HG02884 (cell line): ENCODE data around the gene FANCI.

Source experiments
- ATAC-seq: cut with Tn5 transposase; IDR thresholded peaks from one replicate; pipeline ENCODE4 v1.9.1; 2021; ENCODE audit warnings: mild to moderate bottlenecking, moderate library complexity; ENCODE audit not compliant: unreplicated experiment

FANCI gene

DNA sequence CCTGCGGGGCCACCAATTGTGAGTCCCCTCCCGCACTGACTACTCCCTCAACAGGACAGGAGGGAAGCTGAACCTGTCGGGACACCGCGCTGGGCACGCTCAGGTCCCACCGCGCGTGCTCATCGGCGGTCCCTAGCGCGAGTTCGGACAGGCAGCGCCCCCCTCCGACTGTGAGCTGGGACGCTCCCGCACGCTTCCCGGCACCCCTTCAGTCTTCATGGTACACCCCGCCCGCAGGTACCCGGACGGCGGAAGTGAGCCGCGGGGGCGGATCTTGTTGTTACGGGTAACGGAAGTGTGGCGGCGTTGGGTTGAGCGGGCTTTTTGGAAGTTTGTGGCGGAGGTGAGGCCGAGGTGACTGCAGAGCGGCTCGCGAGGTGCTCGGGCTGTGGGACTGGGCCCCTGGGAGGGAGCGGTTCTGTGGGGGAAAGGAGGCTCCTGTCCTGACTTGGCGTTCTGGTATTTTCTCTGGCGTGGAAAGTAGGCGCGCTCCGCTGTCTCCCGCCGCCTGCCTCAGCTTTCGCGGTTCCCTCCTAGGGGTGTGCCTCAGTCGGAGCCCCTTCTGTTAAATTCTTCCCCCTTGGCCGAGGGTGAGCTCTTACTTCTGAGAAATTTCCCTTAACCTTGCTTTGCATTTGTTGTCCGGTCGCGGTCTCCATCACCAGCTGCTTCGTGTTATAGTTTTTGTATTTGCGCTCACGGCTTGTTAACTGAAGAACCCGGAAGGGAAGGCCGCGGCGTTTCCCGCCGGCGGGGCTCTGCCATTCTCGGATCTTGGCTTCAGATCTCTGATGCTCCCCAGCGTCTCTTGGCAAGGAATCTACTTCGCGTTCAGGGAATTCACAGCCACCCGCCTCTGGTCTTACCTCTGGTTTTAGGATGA is at the start of gene FANCI:
Gene FANCI, plus strand, starts transcription at position 289 of the 883 bp plus-strand sequence. CDS start 3,669 bp downstream, outside the sequence.
- peak; percentile 87 for ATAC-seq

DNA sequence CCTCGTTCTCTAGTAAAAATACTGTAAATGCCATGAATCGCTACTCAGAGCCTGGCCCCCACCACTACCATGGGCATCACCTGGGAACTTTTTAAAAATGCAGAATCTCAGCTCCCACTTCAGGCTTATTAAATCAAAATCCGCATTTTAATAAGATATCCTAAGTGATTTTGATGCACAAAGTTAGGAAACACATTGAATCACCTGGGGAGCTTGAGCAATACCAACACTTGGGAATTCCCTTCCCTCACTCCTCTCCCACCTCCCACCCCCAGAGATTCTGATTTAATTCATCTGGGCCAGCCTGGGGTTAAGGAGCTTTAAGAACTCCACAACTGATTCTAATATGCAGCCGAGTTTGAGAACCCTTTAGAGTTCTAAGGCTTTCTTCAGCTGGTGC is 49.2 kb upstream of the FANCI start:
- ATAC-seq = no peak

DNA sequence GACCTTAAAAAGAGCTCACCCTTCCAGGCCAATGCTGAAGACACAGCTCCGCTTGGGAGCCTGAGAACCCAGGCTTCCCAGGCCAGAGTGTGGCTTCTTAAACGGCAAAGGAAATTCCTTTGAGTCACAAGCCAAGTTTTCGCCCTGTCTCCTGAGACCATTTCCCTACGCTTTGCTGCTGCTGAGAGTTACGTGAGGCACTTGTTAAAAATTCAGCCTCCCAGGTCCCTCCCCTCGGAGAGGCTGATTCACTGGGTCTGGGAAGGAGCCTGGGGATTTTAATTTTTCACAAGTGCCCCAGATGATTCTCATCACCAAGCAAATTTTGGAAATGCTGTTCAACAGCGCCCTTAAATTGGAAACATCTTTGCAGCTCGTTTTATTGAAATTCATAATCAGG is 47.9 kb upstream of the FANCI start:
- ATAC-seq = no peak

DNA sequence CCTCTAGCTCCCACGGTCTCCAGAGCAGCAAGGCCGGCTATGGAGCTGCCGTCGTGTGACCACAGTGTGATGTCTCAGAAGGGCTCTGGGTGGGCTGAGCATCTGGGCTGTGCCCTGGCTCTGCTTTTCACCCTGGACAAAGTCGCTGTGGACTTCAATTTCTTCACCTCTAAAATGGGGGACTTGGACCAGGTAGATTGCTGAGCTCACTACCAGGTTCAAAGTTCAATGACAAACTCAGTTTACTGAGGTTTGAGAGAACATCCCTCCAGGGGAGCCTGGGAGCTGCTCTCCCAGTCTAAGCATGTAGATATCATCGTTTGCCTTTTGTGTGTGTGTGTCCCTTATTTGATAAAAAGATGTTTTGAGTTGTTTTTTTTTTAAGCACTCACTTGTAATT is 47.5 kb upstream of the FANCI start:
- no peak for ATAC-seq

DNA sequence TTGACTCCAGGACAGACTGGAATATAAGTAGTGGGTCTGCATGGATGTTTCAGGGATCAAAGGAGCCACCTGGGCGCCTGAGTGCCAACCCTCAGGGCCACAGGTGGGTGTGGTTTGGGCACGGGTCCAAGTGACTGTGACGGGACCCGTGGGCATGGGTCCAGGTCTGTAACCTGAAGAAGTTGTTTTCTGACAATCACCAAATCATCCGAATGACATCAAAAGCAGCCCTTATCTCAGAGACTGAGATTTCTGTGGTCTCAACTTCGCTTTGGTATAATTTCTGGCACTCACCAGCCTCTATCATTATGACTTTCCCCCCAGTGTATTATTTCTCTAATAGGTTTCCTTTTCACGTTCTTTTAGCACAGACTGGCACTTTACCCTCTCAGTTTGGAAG is 46.8 kb upstream of the FANCI start:
- no peak for ATAC-seq

DNA sequence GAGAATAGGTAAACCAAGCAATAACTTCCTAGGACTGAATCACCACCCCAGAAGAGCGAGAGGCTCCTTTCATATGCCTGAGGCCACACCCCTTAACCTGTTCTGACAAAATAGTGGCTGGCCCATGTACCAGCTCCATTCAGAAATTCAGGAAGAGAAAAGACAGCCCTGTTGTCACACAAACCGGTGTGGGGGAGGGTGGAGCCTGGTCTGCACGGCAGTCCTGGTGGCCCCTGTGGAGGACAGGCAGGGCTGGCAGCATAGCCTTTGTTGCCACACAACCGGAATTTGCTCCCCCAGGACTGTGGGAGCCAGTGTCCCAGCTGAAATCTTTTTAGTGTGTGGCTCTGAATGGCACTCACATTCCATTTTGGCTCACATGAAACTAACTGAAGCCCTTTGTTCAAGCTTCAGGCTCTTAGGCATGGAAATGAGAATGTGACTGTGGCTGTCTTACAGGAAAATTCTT is 46.2 kb upstream of the FANCI start:
- no peak for ATAC-seq

DNA sequence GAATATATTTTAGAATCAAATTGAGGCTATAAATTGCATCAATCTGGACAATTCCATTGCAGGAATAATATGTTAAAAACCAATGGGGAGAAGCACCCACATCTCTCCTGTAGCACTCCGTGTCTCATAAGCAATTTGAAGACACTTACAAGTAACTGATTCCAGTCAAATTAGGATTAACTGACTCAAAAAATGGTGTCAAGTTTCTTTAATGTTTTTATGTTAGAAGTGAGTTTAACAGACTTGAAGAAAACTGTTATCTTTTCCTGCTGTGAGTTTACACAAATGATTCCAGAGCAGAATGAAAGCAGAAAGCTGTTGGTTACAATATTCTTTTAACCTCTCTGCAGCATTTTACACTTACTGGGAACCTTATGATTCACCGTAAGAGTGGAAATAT is 45.6 kb upstream of the FANCI start:
- no peak for ATAC-seq

DNA sequence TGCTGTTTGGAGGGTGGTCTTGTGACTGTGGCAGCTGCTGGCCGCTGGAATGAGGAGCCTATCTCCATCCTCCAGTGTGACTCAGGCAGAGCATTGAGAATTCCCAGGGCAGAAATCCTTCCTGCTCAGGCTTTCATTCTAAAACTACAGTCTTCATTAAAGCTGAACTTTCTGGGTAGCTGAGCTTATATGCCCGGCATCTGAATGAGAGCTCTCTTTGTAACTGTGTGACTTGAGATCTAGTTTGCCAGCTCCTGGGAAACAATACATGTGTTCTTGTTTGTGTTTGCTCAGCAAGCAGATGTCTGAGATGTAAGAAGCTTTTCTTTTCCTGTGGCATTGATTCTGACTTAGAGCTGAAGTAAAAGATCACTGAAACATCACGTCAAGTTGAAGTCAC is 44.8 kb upstream of the FANCI start:
- ATAC-seq = no peak

DNA sequence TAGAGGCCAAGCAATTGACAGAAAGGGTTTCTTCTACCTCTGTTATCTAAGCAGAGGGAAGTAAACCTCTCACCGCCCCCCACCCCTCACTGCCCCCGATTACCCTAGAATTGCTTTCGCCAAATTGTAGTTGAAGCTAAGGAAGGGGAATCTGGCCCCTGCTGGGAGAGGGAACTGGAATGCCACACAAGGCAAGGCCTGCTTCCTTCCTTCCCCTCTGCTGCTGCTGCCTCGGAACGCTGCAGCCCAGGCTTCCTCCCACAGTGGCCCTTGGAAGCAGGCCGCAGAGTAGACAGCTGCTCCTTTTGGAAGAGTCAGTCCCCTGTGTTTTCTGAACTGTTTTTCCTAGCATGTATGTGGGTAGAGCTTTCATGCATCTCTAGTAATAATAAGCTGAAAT is 44.0 kb upstream of the FANCI start:
- ATAC-seq = no peak

DNA sequence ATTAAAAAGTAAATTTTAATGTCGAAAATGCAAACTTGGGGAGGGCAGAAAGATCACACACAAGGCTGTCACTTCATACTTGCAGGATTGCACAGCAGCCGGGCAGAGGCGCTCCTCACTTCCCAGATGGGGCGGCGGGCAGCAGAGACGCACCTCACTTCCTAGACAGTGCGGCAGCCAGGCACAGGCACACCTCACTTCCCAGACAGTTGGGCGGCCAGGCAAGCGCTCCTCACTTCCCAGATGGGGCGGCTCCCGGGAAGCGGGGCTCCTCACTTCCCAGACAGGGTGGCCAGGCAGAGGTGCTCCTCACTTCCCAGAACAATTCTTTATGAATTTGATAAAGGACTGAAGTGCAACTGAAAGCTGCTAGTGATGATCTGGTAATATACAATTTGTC is 43.6 kb upstream of the FANCI start:
- ATAC-seq = no peak

DNA sequence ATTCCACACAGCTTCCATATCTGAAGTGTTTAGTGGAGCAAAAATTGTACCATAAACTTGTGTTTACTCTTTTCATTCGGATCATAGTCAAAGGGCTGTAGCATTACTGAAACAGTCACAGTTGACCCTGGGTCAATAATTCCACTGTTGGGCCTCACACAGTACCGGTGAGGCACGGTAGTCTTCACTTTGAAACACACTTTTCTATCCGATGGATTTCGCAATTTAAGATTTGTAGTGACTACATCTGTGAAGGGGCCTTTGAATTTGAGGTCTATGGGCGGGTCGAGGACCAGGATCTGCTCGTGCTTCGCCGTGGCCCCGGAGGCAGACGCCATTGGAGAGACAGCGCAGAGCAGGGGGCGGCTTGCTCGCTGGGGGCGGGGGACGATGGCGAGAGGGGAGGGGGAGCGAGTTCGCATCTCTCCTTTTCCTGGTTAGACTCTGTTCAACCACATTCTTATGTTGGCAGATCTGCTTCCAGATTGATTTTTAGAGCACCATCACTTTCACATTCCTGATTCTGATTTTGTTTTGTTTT is 42.2 kb upstream of the FANCI start:
- no peak for ATAC-seq

DNA sequence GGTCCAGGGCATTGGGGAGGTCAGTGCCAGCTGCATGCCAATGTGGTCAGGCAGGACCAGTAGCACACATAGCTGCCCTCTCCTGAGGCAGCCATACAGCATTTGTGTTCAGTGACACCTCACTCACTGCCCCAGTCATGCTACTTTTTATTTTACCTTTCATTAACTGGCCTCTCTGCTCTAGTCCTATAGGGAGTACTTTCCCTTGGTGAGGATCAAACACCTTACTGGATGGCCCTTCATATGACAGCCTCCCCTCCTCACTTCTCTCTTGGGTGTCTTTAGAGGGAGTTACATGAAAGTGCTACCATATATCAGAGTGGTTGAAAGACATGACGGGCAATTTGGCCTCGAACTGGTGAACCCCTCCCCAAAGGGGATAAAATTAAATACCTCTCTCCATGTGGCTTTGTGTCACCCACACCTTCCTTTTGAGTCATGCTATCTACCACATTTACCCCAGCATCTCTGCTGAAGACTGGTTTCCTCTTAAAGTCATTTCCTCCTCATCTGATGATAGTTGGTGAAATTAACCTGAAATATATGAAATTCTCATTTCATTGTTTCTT is 40.0 kb upstream of the FANCI start:
- ATAC-seq = no peak

DNA sequence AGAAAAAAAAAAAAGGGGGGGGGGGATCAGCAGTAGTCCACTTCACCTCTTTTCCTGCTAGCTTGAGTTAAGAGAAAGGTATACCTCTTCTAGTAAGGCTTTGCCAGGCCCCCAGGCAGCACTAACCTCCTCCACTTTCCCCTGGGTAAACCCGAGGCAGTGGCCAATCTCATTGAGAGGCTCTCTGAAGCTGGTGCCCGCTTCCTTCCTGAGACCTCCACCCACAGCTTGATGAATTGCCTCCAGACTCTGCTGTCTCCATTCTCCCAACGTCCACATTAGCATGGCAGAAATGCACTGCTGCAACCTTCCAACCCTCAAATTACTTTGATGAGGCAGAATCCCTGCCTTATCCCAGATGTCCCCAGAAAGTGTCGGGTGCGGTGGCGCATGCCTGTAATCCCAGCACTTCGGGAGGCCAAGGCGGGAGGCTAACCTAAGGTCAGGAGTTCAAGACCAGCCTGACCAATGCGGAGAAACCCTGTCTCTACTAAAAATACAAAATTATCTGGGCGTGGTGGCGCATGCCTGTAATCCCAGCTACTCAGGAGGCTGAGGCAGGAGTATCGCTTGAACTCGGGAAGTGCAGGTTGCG is 37.7 kb upstream of the FANCI start:
- no peak for ATAC-seq

DNA sequence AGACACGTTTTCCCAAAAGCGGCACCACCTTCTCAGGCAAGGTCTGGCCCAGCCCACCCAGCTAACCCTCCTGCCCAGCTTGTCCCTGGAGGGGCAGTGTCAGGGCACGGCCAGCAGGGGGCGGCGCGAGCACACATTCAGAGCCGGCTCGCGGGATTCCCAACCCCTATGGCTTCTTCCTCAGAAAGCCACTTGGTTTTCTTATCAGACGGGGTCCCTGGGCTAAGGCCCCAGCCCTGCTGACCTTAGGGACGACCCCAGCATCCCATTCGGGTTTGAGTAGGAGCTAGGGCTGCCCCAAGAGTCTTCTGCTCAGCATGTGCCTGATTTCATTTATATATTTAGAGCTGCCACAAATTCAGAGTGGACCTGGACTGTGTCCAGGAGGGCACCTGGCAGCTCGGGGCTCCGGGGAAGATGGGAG is 36.9 kb upstream of the FANCI start:
- ATAC-seq = peak; percentile 71

DNA sequence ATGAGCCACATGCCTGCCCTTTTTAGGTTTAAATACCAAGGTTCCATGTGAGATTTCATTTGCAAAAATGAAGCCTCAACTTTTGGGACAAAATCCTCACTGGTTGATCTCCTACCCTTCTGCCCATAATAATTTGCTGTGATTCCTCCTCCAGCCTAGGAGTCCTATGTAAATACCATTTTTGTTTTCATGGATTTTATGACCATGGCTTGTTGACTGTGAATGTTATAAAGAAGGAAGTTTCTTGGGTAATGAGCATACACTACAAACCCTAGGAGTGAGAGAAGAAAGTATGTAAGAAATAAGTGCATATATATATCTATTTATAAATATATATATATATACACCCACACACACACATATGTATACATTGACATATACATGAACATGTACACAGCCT is 35.5 kb upstream of the FANCI start:
- no peak for ATAC-seq

DNA sequence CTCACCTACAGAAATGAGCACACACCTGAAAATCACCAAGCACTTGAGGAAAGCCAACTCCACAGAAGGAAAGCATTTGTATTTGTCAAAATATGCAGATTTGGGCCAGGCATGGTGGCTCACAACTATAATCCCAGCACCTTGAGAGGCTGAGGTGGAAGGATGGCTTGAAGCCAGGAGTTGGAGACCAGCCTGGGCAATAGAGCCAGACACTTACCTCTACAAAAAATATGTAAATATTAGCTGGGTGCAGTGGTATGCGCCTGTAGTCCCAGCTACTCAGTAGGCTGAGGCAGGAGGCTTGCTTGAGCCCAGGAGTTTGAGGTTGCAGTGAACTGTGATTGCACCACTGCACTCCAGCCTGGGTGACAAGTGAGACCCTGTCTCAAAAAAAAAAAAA is 34.7 kb upstream of the FANCI start:
- ATAC-seq = no peak

DNA sequence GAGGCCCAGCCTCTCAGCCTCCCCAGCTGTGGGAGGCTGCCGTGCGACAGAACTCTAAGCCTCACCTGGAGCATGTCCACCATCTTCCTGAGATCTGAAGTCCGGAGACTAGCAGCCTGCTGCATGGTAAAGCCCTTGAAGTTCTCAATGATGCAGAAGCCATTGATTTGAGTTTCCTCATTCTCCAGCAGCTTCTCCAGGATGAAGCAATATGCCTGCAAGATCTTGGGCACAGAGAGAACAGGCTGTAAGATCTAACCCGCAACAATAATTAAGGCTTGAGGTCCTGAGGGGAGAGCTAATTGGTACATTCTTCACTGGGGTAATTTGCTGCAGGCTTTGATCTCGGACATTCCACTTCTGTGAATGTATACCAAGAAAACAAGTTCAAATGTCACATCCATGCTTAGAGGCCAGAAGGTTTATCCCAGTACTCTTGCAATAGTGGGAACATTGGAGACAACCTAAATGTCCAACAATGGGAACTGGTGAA is 32.1 kb upstream of the FANCI start:
- ATAC-seq = no peak

DNA sequence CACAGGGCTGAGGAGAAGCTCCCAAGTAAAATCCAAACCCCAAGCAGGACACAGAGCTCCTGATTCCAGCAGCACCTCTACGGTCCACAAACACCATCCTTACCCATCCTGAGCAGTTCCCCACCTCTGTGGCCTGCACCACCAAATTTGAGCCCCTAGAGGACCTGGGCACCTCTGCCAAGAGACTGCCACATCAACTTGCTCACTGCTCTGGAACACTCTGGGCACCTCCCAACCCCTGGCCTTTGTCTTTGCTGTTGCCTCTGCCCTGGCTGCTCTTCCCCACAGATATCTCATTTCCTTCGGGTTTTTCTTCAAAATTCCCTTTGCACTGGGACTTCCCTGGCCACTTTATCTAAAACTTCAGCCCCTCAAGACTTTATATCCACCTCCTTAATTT is 28.2 kb upstream of the FANCI start:
- no peak for ATAC-seq

DNA sequence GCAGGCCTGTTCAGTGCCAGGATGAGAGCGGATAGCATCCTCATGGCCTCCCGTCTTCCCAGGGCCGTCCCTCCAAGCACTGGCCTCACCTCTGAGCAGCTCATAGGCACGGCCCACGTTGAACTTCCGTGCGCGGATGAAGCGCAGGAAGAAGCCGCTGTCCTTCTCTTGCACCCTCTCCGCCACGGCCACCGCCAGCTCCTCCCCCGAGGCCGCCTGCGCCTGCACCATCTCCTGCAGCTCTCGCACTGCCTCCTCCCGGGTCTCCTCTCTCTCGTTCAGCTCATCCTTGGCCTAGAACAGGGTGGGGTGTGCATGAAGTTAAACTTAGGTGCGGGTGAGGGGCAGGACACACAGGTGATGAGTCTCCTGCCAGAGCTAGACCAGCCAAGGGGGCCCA is 26.7 kb upstream of the FANCI start:
- no peak for ATAC-seq

DNA sequence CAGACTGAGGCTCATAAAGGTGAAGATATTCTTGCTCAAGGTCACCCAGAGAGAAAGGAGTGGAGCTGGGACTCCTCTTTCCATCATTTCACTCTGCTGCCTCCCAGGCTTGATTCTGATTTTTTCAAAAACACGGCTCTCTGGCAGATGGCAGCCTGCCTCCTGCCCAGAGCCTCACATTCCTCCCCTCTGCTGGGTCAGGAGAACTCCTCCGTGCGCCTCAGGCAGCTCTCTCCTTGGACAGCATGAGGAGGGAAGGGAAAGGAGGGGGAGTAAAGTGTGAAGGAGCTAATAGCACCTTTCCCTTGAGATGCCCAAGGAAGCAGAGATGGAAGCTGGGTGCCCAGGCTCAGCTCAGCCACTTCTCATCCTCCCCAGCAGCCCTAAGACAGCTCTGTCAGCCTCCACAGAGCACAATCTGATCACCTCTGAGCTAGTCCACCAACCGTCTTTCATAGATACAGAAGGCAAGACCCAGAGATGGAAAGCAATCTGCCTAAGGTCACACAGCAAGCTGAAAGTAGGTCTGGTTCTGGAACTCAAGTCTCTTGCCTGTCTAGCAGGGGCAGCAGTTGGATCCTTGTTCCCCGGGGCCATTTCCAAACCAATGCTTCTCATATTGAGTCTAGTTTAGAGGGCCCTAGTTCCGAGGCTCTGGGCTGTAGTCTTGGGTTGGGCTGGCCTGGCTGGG is 25.9 kb upstream of the FANCI start:
- ATAC-seq = no peak

DNA sequence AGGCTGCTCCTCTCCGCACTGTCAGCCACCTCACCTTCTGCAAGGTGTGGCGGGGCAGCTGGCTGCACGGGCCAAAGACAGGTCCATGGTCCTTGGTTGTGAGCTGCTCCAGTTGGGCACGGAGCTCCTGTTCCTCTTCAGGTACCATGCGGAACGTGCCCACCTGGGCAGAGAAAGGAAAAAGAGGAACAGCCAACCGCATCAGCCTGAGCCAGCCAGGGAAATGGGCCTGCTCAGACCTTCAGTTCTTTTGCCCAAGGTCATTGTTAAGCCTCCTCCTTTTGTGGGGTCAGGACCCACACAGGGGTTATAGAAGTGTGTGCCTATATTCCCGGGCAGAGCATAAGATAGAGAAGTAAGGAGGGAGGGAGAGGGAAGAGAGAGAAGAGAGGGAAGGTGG is 25.2 kb upstream of the FANCI start:
- ATAC-seq = no peak
